Ishikawa (cell line): ENCODE data around the gene MOXD1.

Source experiments
- CEBPB ChIP-seq: IDR thresholded peaks from 2 replicates; pipeline ENCODE4 v1.6.1; 2012
- CREB1 ChIP-seq: IDR thresholded peaks from 2 replicates; pipeline ENCODE4 v1.6.1; 2012; ENCODE audit warnings: low read depth
- EP300 ChIP-seq: IDR thresholded peaks from 2 replicates; pipeline ENCODE4 v1.6.1; 2012; ENCODE audit warnings: borderline replicate concordance
- FOXM1 ChIP-seq: IDR thresholded peaks from 2 replicates; pipeline ENCODE4 v1.6.1; 2012; ENCODE audit warnings: low read depth, borderline replicate concordance
- MAX ChIP-seq: IDR thresholded peaks from 2 replicates; pipeline ENCODE4 v1.6.1; 2012
- NFIC ChIP-seq: IDR thresholded peaks from 2 replicates; pipeline ENCODE4 v1.6.1; 2012
- RAD21 ChIP-seq: IDR thresholded peaks from 2 replicates; pipeline ENCODE4 v1.6.1; 2012; ENCODE audit warnings: low read depth
- REST ChIP-seq: IDR thresholded peaks from 2 replicates; pipeline ENCODE4 v1.6.1; 2012; ENCODE audit warnings: low read depth, mild to moderate bottlenecking
- TAF1 ChIP-seq: IDR thresholded peaks from 2 replicates; pipeline ENCODE4 v1.6.1; 2012; ENCODE audit warnings: low read depth, mild to moderate bottlenecking
- TCF12 ChIP-seq: IDR thresholded peaks from 2 replicates; pipeline ENCODE4 v1.6.1; 2012; ENCODE audit warnings: low read depth
- TEAD4 ChIP-seq: IDR thresholded peaks from 2 replicates; pipeline ENCODE4 v1.6.1; 2012
- USF1 ChIP-seq: IDR thresholded peaks from 2 replicates; pipeline ENCODE4 v1.6.1; 2012
- YY1 ChIP-seq: IDR thresholded peaks from 2 replicates; pipeline ENCODE4 v1.6.1; 2012; ENCODE audit warnings: low read depth
- ZBTB7A ChIP-seq: IDR thresholded peaks from 2 replicates; pipeline ENCODE4 v1.6.1; 2012; ENCODE audit warnings: low read depth

- no peak for TF ChIP-seq CREB1
- no peak for TF ChIP-seq RAD21
- no peak for TF ChIP-seq TAF1
- TF ChIP-seq ZBTB7A, result no peak
- TF ChIP-seq TCF12, result no peak
- no peak for TF ChIP-seq FOXM1
- no peak for TF ChIP-seq EP300
- no peak for TF ChIP-seq YY1
- TF ChIP-seq MAX, result no peak
- TF ChIP-seq REST, result no peak
- TF ChIP-seq NFIC, result no peak
- TF ChIP-seq CEBPB, result no peak
- TF ChIP-seq TEAD4, result no peak
- no peak for TF ChIP-seq USF1
Observed at GRCh38 chr6:132357120-132357519, 44.2 kb downstream of the MOXD1 start.
